ENCODE data around the gene PRMT5.

Gene PRMT5

GRCh38 chr14:22884076-22884737 is 45.0 kb downstream of the PRMT5 start:
- TF ChIP-seq CTCF (IDR thresholded peaks at IDR 0.05; ENCODE audit: low read depth, low read length) = no peak
- no peak overlapping the region for H3K4me3 ChIP-seq (ENCODE audit: low read depth, low read length)

GRCh38 chr14:22883173-22883976 is 45.8 kb downstream of the PRMT5 start, which contains the start of gene REM2:
Gene REM2 (plus strand): TSS chr14:22883222. CDS start chr14:22883288, 66 bp downstream.
- no peak within 1 kb of the TSS for H3K4me3 ChIP-seq (ENCODE audit: low read depth, low read length)
- no peak for TF ChIP-seq CTCF (IDR thresholded peaks at IDR 0.05; ENCODE audit: low read depth, low read length)

GRCh38 chr14:22882529-22883172 is 46.5 kb downstream of the PRMT5 start:
- TF ChIP-seq CTCF (IDR thresholded peaks at IDR 0.05; ENCODE audit: low read depth, low read length) = no peak

GRCh38 chr14:22882064-22882463 is 47.1 kb downstream of the PRMT5 start:
- H3K4me3 ChIP-seq (ENCODE audit: low read depth, low read length) = no peak overlapping the region
- no peak for TF ChIP-seq CTCF (IDR thresholded peaks at IDR 0.05; ENCODE audit: low read depth, low read length)

More at GRCh38 chr14:22882529-22883172, 46.5 kb downstream of the PRMT5 start:
- H3K4me3 ChIP-seq (ENCODE audit: low read depth, low read length) = no peak overlapping the region

GRCh38 chr14:22878271-22879246 is 50.6 kb downstream of the PRMT5 start:
- H3K4me3 ChIP-seq (ENCODE audit: low read depth, low read length) = no peak overlapping the region
- TF ChIP-seq CTCF (IDR thresholded peaks at IDR 0.05; ENCODE audit: low read depth, low read length) = no peak

GRCh38 chr14:22877000-22877501 is 52.1 kb downstream of the PRMT5 start:
- no peak for TF ChIP-seq CTCF (IDR thresholded peaks at IDR 0.05; ENCODE audit: low read depth, low read length)
- H3K4me3 ChIP-seq (ENCODE audit: low read depth, low read length) = no peak overlapping the region

All from WI38 (cell line).